ENCODE results near the gene PRUNE2.

- TF ChIP-seq POLR2A (IDR thresholded peaks at IDR 0.05; ENCODE audit: low read depth) = no peak
- TF ChIP-seq, protein P1, sequence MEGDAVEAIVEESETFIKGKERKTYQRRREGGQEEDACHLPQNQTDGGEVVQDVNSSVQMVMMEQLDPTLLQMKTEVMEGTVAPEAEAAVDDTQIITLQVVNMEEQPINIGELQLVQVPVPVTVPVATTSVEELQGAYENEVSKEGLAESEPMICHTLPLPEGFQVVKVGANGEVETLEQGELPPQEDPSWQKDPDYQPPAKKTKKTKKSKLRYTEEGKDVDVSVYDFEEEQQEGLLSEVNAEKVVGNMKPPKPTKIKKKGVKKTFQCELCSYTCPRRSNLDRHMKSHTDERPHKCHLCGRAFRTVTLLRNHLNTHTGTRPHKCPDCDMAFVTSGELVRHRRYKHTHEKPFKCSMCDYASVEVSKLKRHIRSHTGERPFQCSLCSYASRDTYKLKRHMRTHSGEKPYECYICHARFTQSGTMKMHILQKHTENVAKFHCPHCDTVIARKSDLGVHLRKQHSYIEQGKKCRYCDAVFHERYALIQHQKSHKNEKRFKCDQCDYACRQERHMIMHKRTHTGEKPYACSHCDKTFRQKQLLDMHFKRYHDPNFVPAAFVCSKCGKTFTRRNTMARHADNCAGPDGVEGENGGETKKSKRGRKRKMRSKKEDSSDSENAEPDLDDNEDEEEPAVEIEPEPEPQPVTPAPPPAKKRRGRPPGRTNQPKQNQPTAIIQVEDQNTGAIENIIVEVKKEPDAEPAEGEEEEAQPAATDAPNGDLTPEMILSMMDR (IDR thresholded peaks at IDR 0.05) = no peak
- no peak for TF ChIP-seq POLR2AphosphoS5 (IDR thresholded peaks at IDR 0.05)
Measured at GRCh38 chr9:76887951-76888350, 18.0 kb downstream of the PRUNE2 start.
